Activated B cell treated with CpG ODN at 0.5 μM for 24 hours (primary cell): ENCODE measurements around the gene BBS5. TPM values are rescaled to one million over a fixed set of nuclear protein-coding genes. Genes with fewer than 3 reads are reported as not detected.

Experiments used
- ATAC-seq: fragments of 200-7000 bp; cut with Tn5 transposase; one replicate; pipeline ENCODE4 v1.10.0; 2021; ENCODE audit warnings: low read depth, mild to moderate bottlenecking, moderate library complexity
- CTCF ChIA-PET: fragments of 350-600 bp; sonication (Branson Sonifier 250); formaldehyde crosslinking; loops from one replicate; lab custom pipeline; 2021; ENCODE audit warnings: antibody characterized with exemption; lab: Charles Lee
- POLR2A ChIA-PET: fragments of 350-600 bp; sonication (Branson Sonifier 250); formaldehyde crosslinking; loops from one replicate; lab custom pipeline; 2021; ENCODE audit warnings: antibody characterized with exemption; lab: Charles Lee
- DNase-seq: peaks from one replicate; pipeline ENCODE4 v3.0.0; 2022
- H3K27ac Mint-ChIP-seq: one replicate; pipeline ENCODE4 v1.8.0; 2020; ENCODE audit warnings: mixed read lengths
- H3K27me3 Mint-ChIP-seq: one replicate; pipeline ENCODE4 v1.8.0; 2021; ENCODE audit warnings: mixed read lengths
- H3K36me3 Mint-ChIP-seq: one replicate; pipeline ENCODE4 v1.8.0; 2021; ENCODE audit warnings: low read depth, mixed read lengths
- H3K4me1 Mint-ChIP-seq: one replicate; pipeline ENCODE4 v1.8.0; 2021; ENCODE audit warnings: mixed read lengths
- H3K4me3 Mint-ChIP-seq: one replicate; pipeline ENCODE4 v1.8.0; 2020; ENCODE audit warnings: mild to moderate bottlenecking, mixed read lengths
- H3K9me3 Mint-ChIP-seq: one replicate; pipeline ENCODE4 v1.8.0; 2020; ENCODE audit warnings: mixed read lengths
- intact Hi-C: fragments of 100-400 bp; cut with micrococcal nuclease; formaldehyde crosslinking; loops from one replicate; pipeline ENCODE4 v1.15.1; 2024
- total RNA-seq: library from RNA; stranded (reverse); gene quantifications from 2 replicates; pipeline ENCODE4 v1.2.3, GENCODE V29; 2022
- TF ChIP-seq, protein P1 (sequence below): fragments of 200-600 bp; IDR thresholded peaks from one replicate; pipeline ENCODE4 v1.8.0; 2022; ENCODE audit warnings: antibody characterized with exemption, mild to moderate bottlenecking

BBS5 gene
- total RNA-seq, 1 donor from 2014 or later = 2.8 TPM

DNA sequence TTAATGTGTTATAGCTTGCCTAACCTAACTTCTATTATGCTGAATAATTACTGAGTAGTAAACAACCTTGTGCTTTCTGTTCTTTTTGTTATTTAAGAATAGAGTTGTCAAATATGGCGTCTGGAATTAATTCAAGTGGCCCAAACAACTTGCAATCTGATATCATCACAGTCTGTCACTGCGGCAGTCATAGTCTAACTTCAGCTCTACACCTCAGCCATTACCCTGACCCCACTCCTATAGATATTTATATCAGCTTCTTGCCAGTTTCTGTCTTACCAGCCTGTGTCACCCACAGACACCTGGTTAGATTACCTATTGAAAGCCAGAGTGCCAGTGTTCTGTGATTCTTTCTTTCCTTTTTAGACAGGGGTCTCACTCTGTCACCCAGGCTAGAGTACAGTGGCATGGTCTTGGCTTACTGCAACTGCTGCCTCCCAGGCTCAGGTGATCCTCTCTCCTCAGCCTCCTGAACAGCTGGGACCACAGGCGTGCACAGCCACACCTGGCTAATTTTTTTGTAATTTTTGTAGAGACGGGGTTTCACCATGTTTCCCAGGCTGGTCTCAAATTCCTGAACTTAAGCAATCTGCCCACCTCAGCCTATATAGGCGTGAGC is 16.1 kb downstream of the BBS5 start:
- H3K9me3 Mint-ChIP-seq = no peaks in the 10 kb centered on the region
- no peaks in the 10 kb centered on the region for H3K4me1 Mint-ChIP-seq
- no peak overlapping the region for H3K27ac Mint-ChIP-seq
- ChIA-PET CTCF (no interaction called here), POLR2A (no interaction called here)
- TF ChIP-seq, protein P1, sequence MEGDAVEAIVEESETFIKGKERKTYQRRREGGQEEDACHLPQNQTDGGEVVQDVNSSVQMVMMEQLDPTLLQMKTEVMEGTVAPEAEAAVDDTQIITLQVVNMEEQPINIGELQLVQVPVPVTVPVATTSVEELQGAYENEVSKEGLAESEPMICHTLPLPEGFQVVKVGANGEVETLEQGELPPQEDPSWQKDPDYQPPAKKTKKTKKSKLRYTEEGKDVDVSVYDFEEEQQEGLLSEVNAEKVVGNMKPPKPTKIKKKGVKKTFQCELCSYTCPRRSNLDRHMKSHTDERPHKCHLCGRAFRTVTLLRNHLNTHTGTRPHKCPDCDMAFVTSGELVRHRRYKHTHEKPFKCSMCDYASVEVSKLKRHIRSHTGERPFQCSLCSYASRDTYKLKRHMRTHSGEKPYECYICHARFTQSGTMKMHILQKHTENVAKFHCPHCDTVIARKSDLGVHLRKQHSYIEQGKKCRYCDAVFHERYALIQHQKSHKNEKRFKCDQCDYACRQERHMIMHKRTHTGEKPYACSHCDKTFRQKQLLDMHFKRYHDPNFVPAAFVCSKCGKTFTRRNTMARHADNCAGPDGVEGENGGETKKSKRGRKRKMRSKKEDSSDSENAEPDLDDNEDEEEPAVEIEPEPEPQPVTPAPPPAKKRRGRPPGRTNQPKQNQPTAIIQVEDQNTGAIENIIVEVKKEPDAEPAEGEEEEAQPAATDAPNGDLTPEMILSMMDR = no peak
- DNase-seq = no peak
- intact Hi-C loops = no loop called here
- ATAC-seq = no peak
- H3K4me3 Mint-ChIP-seq = no peak overlapping the region
- H3K27me3 Mint-ChIP-seq = no peaks in the 10 kb centered on the region
- no peaks in the 10 kb centered on the region for H3K36me3 Mint-ChIP-seq

DNA sequence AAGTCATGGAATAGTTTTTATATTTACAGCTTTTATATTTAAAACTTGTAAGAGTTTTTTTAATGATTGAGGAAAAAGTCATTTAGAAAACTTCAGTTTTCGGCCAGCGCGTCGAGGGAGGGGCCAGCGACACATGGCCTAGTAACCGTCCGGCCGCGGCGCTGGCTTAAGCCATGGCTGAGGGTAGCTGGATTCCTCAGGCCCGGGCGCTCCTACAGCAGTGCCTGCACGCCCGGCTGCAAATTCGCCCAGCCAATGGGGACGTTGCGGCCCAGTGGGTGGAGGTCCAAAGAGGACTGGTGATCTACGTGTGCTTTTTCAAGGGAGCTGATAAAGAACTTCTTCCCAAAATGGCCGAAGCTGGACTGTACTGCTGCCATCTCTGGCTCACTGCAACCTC is 25.4 kb downstream of the BBS5 start:
- Mint-ChIP-seq H3K9me3 (no peaks in the 10 kb centered on the region), H3K4me3 (no peak overlapping the region), H3K27me3 (no peaks in the 10 kb centered on the region), H3K4me1 (no peaks in the 10 kb centered on the region), H3K27ac (no peak overlapping the region), H3K36me3 (no peaks in the 10 kb centered on the region)
- TF ChIP-seq, protein P1 = no peak
- ChIA-PET CTCF (no interaction called here), POLR2A (no interaction called here)
- DNase-seq (no peak), ATAC-seq (no peak)
- intact Hi-C loops = no loop called here

DNA sequence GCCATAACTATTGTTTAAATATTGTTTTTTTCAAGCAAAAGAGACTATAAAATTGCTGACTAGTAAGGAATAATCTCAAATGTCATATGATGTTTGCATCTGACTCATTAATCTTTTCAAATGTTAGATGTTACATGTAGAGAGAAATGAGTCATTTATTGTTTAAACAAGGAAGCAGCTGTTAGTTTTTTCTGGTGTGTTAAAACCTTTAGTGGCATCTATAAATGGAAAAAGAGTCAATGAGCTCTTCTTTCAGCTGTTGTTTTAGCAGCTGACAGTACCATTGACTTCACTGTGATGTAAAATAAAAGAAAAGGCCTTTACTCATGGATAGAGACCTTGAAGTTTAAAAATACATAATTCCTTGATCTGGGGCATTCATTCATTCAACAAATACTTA is 28.4 kb downstream of the BBS5 start:
- H3K9me3 Mint-ChIP-seq = no peaks in the 10 kb centered on the region
- intact Hi-C loops = no loop called here
- no peaks in the 10 kb centered on the region for H3K4me1 Mint-ChIP-seq
- no peaks in the 10 kb centered on the region for H3K27me3 Mint-ChIP-seq
- ChIA-PET CTCF (no interaction called here), POLR2A (no interaction called here)
- DNase-seq (no peak), ATAC-seq (no peak)
- no peak overlapping the region for H3K27ac Mint-ChIP-seq
- no peak overlapping the region for H3K4me3 Mint-ChIP-seq
- H3K36me3 Mint-ChIP-seq = no peaks in the 10 kb centered on the region
- TF ChIP-seq, protein P1 = no peak

DNA sequence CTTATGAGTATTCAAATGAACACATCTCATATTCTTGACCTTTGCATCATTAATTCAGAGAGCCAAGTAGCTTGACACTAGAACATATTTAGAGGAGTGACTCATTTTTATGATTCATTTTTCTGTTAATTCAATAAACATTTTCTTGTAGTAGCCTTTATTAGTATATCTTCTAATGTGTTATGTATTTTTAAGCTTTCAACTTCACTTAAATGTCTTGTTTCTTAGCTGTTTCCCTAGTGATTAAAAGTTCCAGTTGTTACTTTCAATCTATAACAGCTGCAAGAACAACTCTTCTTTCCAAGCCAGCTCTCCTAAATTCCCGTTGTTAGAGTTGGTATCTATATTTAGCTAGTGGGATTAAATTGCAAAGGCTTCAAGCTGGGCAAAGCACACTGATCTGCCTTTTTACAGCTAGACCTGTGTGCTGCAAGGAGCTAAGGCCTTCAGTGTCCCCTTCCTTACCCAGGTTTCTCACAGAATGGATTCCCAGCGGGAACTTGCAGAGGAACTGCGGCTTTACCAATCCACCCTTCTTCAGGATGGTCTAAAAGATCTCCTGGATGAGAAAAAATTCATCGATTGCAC is 30.1 kb downstream of the BBS5 start, which contains the start of gene KLHL41:
Gene KLHL41, plus strand, starts transcription at position 405 of the 588 bp plus-strand sequence. Its CDS starts 77 bp downstream, at position 482.
- no peak within 1 kb of the TSS for H3K4me3 Mint-ChIP-seq
- ChIA-PET CTCF (no interaction called here), POLR2A (no interaction called here)
- ATAC-seq (no peak), DNase-seq (no peak)
- no peaks in the 10 kb centered on the region for H3K4me1 Mint-ChIP-seq
- H3K27me3 Mint-ChIP-seq = no peaks in the 10 kb centered on the region
- no peaks in the 10 kb centered on the region for H3K9me3 Mint-ChIP-seq
- no peaks in the 10 kb centered on the region for H3K36me3 Mint-ChIP-seq
- TF ChIP-seq, protein P1 = no peak
- intact Hi-C loops = no loop called here
- no peak within 1 kb of the TSS for H3K27ac Mint-ChIP-seq

DNA sequence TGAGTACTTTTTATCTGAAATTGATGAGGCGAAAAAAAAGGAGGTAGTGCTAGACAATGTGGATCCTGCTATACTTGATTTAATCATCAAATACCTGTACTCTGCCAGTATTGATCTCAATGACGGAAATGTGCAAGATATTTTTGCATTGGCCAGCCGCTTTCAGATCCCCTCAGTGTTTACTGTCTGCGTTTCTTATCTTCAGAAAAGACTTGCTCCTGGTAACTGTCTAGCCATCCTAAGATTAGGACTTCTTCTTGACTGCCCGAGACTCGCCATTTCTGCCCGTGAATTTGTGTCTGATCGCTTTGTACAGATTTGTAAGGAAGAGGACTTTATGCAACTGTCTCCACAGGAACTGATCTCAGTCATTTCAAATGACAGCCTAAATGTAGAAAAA is 30.7 kb downstream of the BBS5 start:
- no peak for DNase-seq

More for the DNA sequence above, 30.7 kb downstream of the BBS5 start:
- H3K27me3 Mint-ChIP-seq = no peaks in the 10 kb centered on the region
- ChIA-PET CTCF (no interaction called here), POLR2A (no interaction called here)
- no peak for ATAC-seq
- H3K9me3 Mint-ChIP-seq = no peaks in the 10 kb centered on the region
- intact Hi-C loops = no loop called here
- no peaks in the 10 kb centered on the region for H3K36me3 Mint-ChIP-seq
- TF ChIP-seq, protein P1 = no peak
- no peaks in the 10 kb centered on the region for H3K4me1 Mint-ChIP-seq
- H3K4me3 Mint-ChIP-seq = no peak overlapping the region
- H3K27ac Mint-ChIP-seq = no peak overlapping the region
